Renal cortical epithelial cell (primary cell): ENCODE results near the gene GOLGA1. TPM values are rescaled to one million over a fixed set of nuclear protein-coding genes. Genes with fewer than 3 reads are reported as not detected.

ENCODE experiments used
- DNase-seq: peaks from one replicate; pipeline ENCODE4 v3.0.0-alpha.2; 2011; ENCODE audit warnings: low read depth
- total RNA-seq: library from RNA; depleted of rRNA; stranded (reverse); fragments of >200 nt; gene quantifications from 2 replicates; pipeline ENCODE4 v1.2.3, GENCODE V29; 2014

Gene GOLGA1
- total RNA-seq, 1 donor from 2014 or later, result 12.9 TPM

DNA sequence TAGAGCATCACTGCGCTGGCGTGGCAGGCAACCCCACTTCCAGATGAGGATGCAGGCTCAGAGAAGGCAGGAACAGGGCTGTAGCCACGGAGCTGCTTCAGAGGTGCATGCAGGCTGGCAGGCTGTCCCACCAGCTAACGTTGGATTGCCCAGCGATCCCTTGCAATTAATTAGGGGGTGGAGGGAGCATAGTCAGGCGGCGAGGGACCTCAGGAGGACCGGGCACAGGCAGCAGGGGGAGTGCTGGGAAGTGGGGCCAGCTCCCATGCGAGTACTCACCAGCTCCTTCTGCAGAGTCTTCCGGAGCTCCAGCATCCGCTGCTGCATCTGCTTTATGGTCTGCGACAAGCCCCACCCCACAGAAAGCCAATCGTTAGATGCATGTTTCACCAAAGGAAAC, 58.7 kb downstream of the GOLGA1 start:
- no peak for DNase-seq

- DNase-seq, result no peak
These were observed 59.6 kb downstream of the GOLGA1 start for GRCh38 chr9:124881138-124881743.

GRCh38 chr9:124880501-124880900, 60.4 kb downstream of the GOLGA1 start:
- no peak for DNase-seq

DNA sequence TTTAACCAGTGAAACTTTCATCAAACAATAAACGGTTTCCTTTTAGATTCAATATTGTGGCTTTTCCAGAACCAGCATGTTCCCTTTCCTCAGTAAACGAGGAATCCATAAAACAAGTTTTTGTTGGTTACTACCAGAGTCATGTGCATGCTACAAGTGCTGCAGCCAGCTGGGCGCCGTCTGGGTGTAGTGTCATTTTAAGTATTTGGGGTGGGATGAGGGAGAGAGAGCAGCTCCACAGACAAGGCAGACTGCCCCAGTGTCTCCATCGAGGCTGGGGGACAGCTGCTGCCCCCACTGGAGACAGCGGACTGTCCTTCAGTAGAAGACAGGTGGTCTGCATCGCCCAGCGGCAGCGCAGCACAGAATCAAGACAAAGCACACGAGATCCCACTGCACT, 61.7 kb downstream of the GOLGA1 start:
- no peak for DNase-seq

GRCh38 chr9:124878518-124878917, 62.4 kb downstream of the GOLGA1 start:
- no peak for DNase-seq

GRCh38 chr9:124878021-124878420, 62.9 kb downstream of the GOLGA1 start:
- DNase-seq, result no peak

GRCh38 chr9:124877021-124877782, 63.7 kb downstream of the GOLGA1 start:
- no peak for DNase-seq

DNA sequence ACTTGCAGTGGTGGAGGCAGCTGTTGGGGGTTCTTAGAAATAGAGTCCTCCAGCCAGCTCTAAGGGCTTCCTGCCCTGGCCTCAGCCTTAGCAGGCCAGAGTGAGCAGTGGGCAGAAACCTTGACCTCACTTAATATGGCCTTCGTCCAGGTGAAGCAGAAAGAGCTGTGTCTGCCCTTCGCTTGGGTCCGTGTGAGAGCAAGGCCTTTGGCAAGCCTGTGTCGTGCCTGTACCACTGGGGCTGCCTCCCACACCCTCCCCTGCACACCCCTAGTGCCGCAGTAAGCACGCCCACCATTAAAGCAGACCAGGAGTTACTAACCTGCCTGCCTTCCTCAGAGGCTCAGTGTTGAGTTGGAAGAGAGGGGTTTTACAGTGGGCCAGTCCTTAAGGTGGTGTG, 65.4 kb downstream of the GOLGA1 start:
- DNase-seq, result no peak

DNA sequence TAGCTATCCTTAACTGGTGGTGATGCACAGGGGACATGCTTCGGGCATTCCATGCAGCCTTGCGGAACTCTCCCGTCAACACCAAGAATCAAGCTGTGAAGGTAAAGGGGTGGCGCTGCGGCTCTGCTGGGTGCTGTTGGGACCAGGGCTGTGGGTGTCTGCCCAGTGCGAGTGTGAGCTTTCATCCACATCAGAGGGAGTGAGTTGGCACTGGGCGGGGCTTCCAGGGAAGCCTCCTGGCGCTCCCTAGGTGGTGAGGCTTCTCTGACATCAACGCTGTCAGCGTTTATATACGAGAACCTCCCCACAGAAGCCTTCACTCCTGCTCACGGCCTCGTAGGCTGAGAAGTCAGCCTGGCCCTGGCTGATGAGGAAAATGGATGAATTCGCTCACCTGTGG, 67.2 kb downstream of the GOLGA1 start:
- no peak for DNase-seq

- no peak for DNase-seq
These were observed 69.7 kb downstream of the GOLGA1 start for GRCh38 chr9:124871156-124871561.

DNA sequence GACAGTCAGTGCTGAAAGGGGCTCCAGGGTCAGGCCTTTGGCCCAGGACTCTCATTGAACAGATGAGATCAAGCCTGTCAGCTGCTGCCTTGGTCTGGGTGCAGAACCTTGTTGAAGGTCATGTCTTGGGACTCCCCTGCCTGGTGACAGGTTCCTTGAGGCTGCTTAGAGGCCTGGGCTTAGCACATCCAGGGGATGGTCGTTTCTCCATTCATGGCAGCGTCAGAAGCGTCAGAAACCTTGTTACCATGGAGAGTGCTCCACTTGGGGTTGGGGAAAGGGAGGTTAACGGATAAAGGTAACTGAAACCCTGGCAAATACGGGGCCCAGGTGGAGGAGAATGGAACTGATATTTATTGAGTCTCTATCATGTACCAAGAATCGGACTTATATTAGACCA, 70.2 kb downstream of the GOLGA1 start:
- DNase-seq, result no peak

GRCh38 chr9:124869986-124870560, 70.8 kb downstream of the GOLGA1 start:
- peak; percentile 42 for DNase-seq

DNA sequence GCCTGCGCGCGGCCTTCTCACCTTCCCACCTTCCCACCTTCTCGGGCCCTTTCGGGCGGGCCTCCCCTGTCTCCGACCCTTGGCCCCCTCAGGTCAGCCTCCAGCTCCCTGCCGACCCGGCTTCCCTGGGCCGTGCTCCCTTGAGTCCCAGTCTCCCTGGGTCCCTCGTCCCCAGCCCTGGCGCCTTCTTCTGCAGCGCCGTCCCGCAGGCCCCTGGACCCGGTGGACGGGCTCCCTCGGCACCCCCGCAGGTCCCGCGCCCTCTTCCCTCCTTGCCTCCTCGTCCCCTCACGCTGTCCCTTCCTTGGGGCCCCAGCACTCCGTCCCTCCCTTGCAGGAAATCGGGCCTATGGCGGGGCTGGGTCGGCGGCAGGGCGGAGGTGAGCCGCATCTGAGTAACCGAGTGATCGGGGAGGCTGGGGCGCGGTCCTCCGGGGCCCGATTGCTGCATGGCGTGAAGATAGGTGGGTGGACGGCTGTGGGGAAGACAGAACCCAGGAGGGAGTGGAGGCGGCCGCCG, 71.4 kb downstream of the GOLGA1 start:
- no peak for DNase-seq

GRCh38 chr9:124868511-124869465, 72.1 kb downstream of the GOLGA1 start:
- DNase-seq, result peak; percentile 45

GRCh38 chr9:124863371-124863871, 77.5 kb downstream of the GOLGA1 start:
- DNase-seq, result peak; percentile 53

DNA sequence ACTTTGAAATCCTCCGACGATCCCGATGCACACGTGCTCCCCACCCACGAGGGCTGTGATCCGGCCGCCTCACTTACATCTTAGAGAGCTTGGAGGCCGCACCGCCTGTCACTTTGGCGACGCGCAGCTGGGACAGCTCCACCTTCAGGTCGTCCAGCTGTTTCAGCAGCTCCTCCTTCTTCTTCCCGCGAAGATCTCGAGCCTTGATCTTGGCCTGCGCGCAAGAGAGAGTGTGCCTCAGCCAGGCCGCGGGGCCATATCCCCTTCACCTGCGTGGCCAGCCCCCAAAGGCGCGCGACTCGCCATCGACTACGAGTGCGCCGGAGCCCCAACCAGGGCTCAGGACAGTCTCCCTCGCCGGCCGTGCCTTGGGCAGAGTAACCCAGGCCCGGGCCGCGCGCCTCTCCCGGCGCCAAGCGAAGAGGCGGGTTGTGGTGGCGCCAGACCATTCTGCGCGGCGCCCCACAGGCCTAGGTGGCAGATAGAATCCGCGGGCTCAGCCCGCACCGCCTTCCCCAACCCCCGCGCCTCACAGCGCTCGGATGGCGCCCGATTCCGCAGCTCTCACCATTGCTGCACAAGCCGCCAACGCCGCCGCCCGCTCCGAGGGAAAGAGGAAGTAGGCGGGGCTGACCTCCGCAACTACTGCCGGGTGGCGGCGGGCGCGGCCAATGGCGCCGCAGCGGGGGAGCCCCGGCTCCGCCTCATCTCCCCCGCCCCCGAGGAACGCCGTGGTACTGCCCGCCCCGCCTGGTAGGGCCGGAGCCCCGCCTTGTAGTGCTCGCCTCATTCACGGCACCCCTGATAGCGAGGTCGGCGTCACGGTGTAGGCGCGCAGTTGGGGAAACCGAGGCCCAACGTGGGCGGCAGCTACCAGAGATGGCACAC, 79.3 kb downstream of the GOLGA1 start, which contains the start of the genes ARPC5L and RPL35:
ARPC5L (plus strand) TSS at position 789 of the 888 bp plus-strand sequence. CDS start 7,161 bp downstream, outside the sequence.
RPL35 (minus strand) TSS at position 616 of the 888 bp plus-strand sequence; CDS start at position 571, 45 bp downstream.
- peak; percentile 66 for DNase-seq

DNA sequence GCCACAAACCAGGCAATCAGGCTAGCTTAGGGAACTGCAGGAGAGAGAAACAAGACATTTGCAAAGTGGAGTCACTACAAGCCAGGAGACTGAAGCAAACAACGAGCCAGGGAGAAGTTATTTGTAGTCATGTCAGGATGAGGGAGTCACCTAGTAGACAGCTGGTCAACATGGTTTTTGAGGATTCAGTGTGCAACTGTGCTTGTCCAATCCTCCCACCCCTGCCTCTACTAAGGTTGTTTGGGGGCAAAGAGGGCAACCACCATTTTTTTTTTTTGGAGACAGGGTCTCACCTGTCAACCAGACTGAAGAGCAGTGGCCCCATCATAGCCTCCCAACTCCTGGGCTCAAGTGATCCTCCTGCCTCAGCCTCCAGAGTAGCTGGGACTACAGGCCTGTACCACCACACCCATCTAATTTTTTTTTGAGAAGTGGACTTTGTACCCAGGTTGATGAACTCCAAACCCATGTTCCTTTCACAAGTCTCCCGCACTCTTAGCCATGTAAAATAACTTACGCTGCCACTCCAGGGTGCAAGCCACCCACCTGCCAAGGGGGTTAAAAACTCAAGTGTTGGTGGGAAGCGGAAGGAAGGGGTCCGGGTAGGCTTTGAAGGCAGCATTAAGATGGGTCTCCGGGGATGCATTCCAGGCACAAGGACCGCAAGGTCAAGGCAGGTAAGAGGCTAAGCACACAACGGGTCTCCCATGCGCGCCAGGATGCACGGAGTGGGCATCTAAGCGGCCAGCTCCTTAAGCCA, 80.1 kb downstream of the GOLGA1 start:
- DNase-seq, result no peak

DNA sequence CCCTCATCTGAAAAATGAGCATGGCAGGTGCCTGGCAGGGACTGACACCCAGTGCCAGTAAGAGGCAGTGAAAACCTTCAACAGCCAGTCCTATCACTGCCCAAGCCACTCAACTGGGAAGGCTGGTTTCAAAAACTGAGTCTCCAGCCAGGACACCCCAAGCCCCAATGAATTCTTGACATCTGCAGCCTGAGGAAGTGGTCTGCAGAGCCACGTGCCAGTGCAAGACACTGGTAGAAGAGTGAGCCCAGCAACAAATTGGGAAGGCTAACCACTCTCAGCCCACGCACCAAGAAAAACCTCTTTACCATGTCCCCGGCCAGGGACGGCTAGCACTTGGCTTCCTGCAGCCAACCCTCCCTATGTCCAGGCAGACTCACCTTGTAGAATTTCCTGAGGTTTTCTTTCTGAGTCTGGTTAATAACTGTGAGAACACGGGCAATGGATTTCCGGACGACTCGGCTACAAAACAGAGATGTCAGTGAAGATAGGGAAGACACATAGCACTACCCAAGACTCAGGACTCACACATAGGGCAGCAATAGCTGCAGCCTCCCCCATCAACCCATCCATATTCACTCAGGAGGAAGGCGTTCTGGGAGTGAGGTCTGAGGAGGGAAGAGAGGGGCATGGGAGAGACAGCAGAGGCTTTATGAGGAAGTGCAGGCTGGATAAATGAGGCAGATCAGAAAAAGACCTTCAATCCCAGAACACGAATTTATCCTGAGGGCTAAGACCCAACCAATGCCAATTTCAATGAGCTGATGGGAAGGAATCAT, 80.9 kb downstream of the GOLGA1 start:
- DNase-seq, result no peak
